ENCODE measurements around the gene HMGCLL1. TPM values are rescaled to one million over a fixed set of nuclear protein-coding genes. Genes with fewer than 3 reads are reported as not detected.

The HMGCLL1 gene
- polyA plus RNA-seq, 3 donors, result 1.5 to 2.9 (median 2.1) TPM

DNA sequence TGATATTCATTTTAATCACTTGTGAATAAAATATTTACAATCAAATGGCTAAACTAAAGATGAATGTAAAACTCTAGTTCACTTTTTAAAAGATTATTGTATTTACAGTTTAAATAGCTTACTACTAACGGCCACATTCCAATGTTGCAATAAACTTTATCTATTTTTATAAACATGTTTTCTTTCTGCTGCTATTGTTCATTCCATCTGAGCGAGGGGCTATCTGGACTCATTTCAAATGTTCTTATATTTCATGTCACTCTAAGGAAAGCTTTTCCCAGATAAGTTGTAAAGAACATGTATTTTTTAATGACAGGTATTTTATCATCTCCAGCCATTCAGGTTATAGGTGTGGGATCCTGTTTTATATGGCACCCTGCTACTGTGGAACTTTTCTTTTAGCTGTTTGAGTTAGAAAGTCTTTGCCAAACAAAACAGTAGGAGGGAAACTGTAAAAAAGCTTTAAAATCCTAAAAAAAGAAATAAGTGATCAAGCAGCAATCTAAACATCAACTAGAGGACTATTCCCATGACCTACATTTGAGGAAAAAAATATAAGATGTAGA lies 42.5 kb downstream of the HMGCLL1 start:
- DNase-seq, result no peak

GRCh38 chr6:55531496-55531895 lies 47.5 kb downstream of the HMGCLL1 start:
- DNase-seq, result no peak

GRCh38 chr6:55530931-55531330 lies 48.1 kb downstream of the HMGCLL1 start:
- DNase-seq, result no peak

DNA sequence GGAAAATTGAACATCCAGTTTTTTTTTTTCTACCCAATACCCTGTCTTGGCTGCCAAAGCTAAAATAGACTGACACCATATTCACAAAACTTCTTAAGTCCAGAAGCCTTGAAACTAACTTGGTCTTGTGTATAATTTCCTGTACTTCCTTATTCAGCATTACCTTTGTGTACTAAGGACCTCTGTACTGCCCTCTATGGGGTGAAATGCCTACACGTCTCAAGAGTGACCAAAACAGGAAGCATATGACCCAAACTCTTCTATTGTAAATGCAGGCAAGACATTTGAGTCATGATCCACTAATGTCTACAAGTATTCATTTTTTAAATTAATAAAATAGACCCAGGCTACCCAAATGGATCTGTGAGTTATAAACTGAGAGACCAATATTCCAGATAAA lies 50.4 kb downstream of the HMGCLL1 start:
- no peak for DNase-seq

DNA sequence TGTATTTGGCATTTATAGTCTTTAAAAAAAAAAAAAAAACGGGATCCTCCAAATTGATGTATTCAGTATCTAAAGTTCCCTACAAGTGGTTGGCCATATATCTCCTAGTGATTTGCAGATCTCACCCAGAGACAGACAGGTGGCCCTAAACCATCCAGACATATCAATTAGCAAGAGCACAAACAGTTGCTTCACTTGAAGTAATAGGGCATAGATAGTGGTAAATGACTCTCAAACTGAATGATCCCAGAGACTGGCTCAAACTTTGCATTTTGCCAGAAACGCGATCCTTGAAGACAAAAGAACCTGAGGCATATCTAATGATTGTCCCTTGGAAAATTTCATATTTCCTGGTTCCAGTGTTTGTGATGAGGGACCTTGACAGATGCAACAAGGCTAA lies 54.6 kb downstream of the HMGCLL1 start:
- DNase-seq, result no peak

GRCh38 chr6:55518529-55519060 lies 60.4 kb downstream of the HMGCLL1 start:
- DNase-seq, result no peak

DNA sequence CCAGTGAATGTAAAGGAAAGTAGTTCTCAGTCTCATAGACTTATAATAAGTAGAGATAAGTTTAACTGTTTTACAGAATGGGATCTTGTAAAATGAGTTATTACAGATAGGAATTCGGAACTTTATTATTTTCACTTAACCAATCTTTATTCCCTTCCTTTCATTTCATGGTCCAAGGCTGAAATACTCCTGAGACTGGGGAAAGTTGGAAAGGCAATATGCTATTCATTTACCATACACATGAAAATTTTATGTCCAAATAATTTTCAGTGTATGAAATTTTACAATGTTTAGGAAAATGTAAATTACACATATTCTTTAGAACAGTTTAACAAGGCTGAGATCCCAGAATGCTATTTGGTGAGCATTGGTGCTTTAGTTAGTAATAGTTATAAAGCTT lies 62.3 kb downstream of the HMGCLL1 start:
- no peak for DNase-seq

DNA sequence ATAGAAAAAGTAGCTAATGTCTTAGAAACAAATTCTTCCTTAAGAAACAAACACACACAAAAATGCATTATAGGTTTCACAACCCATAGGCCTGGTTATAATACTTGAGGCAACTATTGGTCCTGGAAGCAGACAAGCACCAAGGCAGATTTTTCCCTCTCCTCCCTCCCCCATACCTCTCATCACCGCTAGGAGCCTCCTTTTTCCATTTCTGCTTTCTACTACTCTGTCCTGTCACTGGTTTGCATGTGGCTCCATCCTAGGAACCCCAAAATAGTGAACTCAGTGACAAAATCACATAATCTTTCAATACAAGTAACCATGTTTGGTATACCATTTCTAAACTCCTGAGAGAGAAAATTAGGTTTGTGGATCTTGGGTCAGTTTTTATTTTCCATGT lies 66.1 kb downstream of the HMGCLL1 start:
- DNase-seq, result no peak

DNA sequence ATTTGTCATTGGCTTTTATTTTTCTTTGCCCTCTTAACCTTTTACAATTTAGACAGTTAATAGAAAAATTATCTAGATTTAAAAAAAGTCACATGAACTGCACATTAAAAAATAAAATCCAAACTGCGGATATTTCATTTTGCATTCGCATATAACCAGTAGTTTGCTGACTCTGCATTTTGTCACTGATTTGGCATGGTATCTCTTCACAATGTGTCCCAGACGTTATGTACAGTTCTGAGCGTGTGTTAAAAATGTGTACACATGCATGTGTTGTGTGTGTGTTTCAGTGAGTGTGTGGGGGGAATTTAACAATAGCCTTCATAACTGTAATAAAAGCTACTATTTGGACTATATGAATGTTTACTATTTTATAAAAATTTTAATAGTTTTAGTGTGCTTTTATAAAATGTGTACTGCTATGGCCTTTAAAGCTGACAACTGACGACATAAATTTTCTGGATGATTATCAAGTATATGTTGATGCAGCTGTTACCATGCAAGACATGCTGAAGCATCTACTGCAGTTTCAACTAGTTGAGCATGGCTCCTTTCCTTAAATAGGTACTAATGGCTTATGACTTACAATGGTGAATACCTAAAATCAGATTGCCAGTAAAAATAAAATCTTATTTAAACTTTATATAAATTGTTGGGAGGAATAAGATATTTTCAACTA lies 67.7 kb downstream of the HMGCLL1 start:
- DNase-seq, result no peak

DNA sequence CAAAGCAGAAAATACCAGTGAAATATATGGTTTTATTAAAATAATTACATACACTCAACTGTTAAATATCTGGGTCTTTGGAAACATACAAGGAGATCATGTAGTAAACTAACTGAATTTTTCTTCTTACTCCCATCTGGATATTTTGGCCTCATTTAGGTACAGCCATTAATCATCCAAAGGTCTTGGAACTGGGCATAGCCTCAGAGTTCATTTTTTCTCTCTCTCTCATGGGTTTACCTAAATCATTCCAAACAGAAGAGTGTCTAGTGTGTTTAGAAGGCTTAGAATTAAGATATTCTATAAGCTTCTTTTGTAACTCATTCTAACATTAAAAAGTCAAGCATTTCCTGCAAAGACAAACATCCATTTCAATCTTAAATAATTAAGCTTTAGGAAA lies 79.4 kb downstream of the HMGCLL1 start:
- DNase-seq, result no peak

DNA sequence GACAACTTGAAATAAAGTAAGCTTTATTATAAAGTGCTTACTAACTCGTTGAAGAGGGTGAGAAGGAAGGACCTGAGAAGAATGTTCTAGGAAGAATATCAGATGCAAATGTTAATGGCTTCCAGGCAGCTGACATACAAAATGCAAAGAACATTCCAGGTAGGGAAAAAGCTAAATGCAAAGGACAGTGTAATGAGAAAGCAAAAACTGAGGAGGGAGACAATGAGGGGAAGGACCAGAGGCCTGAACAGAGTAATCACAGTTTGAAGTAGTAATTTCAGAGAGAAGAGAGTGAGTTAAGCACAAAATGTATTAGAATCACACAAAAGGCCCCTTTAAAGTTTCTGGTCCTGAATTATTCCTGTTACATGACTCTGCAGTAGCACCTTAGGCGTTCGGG lies 81.3 kb downstream of the HMGCLL1 start:
- no peak for DNase-seq

DNA sequence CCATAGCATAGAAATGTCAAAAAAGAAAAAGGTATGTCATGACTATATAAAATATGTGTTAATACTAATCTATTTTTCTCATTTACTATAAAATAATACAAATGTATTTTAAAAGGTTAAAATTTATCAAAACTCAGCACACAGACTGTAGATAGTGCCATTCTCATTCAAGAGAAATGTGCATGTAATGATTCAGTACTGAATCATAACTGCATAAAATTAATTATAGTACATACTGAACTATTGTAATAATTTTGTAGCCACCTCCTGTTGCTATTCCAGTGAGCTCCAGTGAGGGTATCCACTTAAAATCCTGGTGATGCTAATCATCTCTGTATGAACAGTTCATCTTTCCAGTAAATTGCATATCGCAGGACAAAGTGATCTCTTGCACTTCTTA lies 82.8 kb downstream of the HMGCLL1 start:
- no peak for DNase-seq

DNA sequence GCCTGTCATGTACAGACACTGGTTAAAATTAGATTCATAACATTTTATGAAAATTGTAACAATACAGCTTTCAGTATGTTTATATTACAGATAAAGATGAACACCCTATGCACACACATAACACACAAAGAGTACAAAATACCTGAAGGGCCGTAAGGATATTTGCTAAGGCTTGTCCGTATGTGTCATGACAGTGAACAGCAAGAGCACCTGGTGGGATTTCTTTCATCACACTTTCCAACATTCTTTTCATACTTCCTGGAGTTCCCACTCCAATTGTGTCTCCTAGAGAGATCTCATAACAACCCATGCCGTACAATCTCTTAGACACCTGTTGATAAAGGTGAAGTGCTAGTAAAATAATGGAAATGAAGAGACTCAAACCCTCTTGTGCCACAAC lies 83.7 kb downstream of the HMGCLL1 start:
- no peak for DNase-seq

DNA sequence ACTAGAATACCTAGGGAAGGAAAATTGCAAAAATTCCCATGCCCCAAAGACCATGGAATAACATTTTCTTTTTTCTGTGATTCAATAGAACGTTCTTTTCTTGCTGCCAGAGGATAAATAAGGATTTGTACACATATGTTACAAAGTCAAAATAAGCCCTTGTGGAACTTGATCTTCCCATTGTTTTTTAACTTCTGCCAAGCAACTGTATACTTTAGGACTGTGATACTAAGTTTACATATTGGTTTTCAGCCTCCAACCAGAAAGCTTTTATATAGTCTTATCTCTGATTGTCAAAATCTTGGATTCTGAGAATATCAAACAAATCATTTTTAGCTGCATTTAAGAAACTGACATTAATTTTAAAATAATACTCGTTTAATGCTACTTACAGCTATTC lies 84.6 kb downstream of the HMGCLL1 start:
- no peak for DNase-seq

GRCh38 chr6:55492259-55492658 lies 86.7 kb downstream of the HMGCLL1 start:
- DNase-seq, result no peak

DNA sequence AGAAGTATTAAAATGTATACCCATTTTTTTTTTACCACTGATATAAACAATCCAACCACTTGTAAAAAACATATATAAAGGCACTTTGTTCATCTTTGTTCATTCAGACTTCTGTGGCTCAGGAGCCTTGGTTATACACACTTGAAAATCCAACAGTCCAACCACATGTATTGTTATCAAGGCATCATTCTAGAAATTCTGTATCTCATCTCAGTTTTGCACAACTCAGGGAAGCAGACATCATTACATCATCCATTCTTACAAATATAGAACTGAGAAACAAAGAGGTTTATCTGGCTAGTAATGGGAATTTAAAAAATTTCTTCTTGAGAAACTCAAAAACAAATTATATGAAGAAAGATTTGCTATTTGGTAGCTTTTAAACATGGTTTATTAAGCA lies 88.1 kb downstream of the HMGCLL1 start:
- no peak for DNase-seq

GRCh38 chr6:55474382-55474781 lies 104.6 kb downstream of the HMGCLL1 start:
- DNase-seq, result no peak

- DNase-seq, result no peak
Measured at GRCh38 chr6:55473722-55474121, 105.3 kb downstream of the HMGCLL1 start.

GRCh38 chr6:55469951-55470366 lies 109.0 kb downstream of the HMGCLL1 start:
- peak; percentile 31 for DNase-seq

GRCh38 chr6:55456016-55456415 lies 123.0 kb downstream of the HMGCLL1 start:
- DNase-seq, result no peak

DNA sequence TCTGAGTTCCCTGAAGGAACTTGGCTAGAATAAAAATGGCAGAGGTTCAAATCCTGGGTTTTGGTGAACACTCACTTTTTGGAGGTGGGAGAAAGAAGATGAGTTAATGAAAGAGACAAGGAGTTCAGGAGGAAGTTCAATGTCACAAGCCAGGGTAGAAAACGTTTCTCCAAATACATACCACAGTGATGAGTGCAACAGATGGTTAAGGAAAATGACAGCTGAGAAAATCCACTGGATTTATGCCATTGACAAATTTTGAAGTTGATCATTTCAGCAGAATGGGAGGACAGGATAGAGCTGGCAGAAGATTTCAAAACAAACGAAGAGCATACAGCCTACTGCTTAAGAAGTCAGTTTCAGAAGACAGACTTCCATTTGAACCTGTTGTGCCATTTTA lies 129.0 kb downstream of the HMGCLL1 start:
- DNase-seq, result no peak

- no peak for DNase-seq
Measured at GRCh38 chr6:55449225-55449624, 129.8 kb downstream of the HMGCLL1 start.

GRCh38 chr6:55448451-55448850 lies 130.5 kb downstream of the HMGCLL1 start:
- DNase-seq, result no peak

- no peak for DNase-seq
Measured at GRCh38 chr6:55447891-55448290, 131.1 kb downstream of the HMGCLL1 start.
